HG03196 (cell line): Measurements from ENCODE around the gene FRMD8.
A peak's percentile ranks its signal among the peaks of the same experiment; 100 is the strongest.
"Not testable (repeated sequence)": the region's sequence is repeated elsewhere in the genome, so short reads cannot be mapped to it uniquely, and the experiment has no call there.

Source experiments
- ATAC-seq: cut with Tn5 transposase; IDR thresholded peaks from one replicate; pipeline ENCODE4 v1.9.1; 2021; ENCODE audit not compliant: unreplicated experiment

The FRMD8 gene

DNA sequence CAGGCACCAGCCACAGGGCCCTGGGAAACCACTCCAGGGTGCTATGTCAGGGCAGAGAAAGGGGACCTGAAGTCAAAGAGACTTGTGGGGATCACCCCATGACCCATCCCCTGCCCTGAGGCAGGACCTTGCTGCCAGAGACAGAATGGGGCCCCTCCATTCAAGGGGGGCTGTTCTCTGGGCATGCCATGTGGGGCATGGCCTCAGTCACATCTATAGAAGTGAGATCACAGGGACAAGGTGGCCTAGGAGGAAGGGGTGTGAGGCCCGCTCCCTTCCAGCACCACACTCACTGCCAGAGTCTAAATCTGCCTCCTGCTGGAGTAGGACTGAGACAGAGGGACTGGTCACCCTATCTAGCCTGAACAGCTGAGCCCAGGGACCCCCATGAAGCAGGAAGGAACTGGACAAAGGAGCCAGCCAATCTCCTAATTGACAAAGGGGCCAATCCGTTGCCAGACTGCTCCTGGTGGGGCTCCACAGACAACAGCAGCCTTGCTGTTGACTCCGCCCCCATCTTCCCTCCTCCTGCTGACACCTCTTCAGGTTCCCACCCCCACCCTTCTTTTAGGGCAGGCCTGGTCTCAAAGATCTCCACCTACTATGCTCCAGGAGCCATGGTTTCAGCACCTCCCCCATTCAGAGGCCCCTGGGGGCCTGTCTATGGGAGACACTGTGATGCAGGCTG, 62.1 kb downstream of the FRMD8 start:
- no peak for ATAC-seq

DNA sequence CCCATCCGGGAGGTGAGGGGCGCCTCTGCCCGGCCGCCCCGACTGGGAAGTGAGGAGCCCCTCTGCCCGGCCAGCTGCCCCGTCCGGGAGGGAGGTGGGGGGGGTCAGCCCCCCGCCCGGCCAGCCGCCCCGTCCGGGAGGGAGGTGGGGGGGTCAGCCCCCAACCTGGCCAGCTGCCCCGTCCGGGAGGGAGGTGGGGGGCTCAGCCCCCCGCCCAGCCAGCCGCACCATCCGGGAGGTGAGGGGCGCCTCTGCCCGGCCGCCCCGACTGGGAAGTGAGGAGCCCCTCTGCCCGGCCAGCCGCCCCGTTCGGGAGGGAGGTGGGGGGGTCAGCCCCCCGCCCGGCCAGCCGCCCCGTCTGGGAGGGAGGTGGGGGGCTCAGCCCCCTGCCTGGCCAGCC, 64.9 kb downstream of the FRMD8 start:
- not testable (repeated sequence) for ATAC-seq

DNA sequence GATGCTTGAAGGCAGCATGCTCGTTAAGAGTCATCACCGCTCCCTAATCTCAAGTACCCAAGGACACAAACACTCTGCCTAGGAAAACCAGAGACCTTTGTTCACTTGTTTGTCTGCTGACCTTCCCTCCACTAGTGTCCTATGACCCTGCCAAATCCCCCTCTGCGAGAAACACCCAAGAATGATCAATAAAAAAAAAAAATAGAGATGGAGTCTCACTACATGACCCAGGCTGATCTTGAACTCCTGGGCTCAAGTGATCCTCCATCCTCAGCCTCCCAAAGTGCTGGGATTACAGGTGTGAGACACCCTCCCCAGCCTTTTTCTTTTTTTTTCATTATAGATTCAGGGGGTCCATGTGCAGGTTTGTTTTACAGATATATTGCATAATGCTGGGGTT, 65.8 kb downstream of the FRMD8 start:
- ATAC-seq: not testable (repeated sequence)

DNA sequence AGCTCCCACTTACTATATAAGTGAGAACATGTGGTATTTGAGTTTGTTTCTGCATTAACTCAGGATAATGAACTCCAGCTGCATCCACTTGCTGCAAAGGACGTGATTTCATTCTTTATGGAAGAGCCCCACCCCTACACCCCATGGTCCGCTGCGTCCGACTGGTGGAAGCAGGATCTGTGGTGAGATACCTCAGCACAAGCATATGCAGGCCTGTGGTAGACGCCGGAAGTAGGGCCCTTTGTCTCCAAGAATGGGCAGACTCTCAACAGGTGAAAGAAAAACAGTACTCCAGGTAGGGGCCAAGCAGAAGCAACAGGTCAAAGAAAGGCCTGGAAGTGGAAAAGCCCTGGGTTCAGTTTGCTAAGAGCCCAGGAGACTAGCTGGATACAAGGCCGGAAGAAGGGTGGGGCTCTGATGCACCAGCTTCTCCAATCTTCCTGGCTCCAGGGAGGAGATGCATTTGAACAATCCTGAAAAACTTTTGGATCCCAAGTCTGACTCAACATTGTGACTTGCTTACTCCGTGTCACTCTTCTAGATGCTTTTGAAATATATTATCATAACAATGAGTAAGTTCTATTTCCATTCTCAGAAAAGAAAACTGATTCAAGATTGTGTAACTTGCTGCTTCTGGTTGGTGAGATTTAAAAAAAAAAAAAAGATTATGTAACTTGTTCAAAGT, 66.5 kb downstream of the FRMD8 start:
- ATAC-seq: no peak

DNA sequence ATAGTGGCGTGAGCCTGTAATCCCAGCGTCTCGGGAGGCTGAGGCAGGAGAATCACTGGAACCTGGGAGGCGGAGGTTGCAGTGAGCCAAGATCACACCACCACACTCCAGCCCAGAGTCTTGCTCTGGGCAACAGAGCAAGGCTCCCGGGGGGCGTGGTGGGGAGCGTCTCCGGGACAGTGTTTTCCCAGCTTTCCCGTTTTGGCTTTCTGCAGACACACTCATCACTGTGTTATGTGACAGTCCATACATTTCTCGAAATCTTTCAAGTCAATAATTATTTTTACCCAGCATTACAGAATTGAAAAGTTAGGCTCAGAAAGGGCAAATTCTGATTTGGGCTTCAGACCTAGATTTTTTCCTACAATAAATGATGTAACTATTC, 67.9 kb downstream of the FRMD8 start:
- no peak for ATAC-seq

DNA sequence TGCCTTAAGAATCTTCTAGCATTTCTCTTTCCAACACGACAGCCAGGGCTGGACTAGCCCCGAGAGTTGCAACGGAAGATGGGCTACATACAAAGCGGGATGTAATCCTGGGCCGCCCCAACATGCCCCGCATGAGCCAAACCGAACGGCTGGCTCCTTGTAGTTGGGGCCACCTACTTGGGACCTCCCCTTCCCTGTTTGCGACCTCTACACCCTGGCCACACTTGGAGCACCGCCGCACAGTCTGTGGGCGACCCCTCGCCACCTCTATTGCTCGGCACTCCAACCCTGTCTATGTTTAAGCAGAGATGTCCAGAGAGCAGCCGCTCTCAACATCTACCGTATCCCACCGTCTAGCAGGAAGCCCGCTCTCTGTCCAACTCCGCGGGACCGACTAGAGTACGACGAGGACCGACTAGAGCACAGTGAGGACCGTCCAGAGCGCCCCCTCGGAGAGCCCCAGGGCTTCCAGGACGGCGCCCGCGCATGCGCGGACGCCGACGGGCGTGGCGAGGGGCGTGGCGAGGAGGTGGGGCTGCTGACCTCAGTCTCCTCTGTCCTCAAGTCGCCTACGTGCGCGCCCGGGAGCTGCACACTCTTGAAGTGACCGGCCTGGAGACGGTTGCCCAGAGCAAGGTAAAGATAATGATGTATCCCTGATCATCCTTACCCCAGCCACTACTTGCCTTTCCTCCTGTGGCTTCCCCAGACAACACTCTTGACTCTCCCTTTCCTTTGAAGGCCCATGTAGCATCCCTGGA, 68.4 kb downstream of the FRMD8 start:
- peak; percentile 87 for ATAC-seq

DNA sequence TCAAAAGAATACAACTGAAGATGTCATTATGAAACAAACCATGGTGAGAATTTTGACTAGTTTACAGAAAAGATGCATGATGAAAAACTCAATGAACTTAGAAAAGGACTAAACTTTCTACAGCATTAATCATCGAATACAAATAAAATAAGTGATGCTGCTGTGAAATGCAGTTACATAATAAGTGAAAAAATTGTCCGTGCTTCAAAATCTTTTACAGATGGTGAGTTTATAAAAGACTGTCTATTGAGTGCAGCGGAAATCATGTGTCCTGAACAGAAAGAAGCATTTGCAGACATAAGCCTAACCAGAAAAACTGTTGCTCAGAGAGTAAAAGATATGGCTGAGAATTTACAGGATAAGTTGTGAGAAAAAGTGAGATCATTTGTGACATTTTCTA, 70.0 kb downstream of the FRMD8 start:
- ATAC-seq: no peak

DNA sequence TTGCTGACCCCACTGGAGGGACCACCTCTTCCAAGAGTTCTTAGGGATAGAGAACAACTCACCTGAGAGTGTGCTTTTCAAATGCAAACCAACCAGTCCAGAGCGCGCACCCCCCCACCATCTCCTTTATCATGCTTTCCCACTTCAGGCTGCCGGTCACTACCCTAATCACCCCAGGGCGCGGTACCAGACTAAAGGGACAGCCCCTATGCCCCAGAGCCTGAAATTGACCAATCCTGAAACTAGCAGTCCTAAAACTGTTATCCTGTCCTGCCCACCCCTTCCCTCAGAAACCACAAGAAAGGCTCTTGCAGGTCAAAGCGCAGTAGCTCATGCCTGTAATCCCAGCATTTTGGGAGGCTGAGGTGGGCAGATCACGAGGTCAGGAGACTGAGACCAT, 73.1 kb downstream of the FRMD8 start:
- ATAC-seq: no peak
